GM23338 (cell line): ENCODE data around the gene GRIN2B. TPM values are rescaled to one million over a fixed set of nuclear protein-coding genes. Genes with fewer than 3 reads are reported as not detected.

ENCODE experiments used
- ATAC-seq: fragments of 200-7000 bp; cut with Tn5 transposase; 3 replicates; pipeline ENCODE4 v1.9.1; 2020
- DNase-seq: peaks from one replicate; pipeline ENCODE4 v3.0.0-alpha.2; 2015; ENCODE audit warnings: low spot score
- H2AFZ ChIP-seq: fragments of 200-600 bp; sonication (generic); 2 replicates; pipeline ENCODE4 v1.8.0; 2016; ENCODE audit warnings: antibody characterized with exemption, mild to moderate bottlenecking, moderate library complexity
- H3F3A ChIP-seq: fragments of 200-600 bp; sonication (generic); replicated peaks from 2 replicates; pipeline ENCODE4 v1.8.0; 2017; ENCODE audit warnings: antibody characterized with exemption, mixed run types, low read depth
- H3K27ac ChIP-seq: fragments of 200-600 bp; sonication (generic); 2 replicates; pipeline ENCODE4 v1.6.1; 2016; ENCODE audit warnings: low read depth
- H3K27me3 ChIP-seq: fragments of 200-600 bp; sonication (generic); 2 replicates; pipeline ENCODE4 v1.8.0; 2016; ENCODE audit warnings: mild to moderate bottlenecking, mixed run types, moderate library complexity; ENCODE audit not compliant: insufficient read depth
- H3K36me3 ChIP-seq: fragments of 200-600 bp; sonication (generic); 2 replicates; pipeline ENCODE4 v1.8.0; 2016; ENCODE audit warnings: mild to moderate bottlenecking; ENCODE audit not compliant: insufficient read depth
- H3K4me1 ChIP-seq: fragments of 200-600 bp; sonication (generic); 2 replicates; pipeline ENCODE4 v1.8.0; 2016; ENCODE audit warnings: mild to moderate bottlenecking, moderate library complexity; ENCODE audit not compliant: insufficient read depth
- H3K4me2 ChIP-seq: fragments of 200-600 bp; sonication (generic); 2 replicates; pipeline ENCODE4 v1.7.1; 2017; ENCODE audit warnings: mixed run types
- H3K4me3 ChIP-seq: fragments of 200-600 bp; sonication (generic); 2 replicates; pipeline ENCODE4 v1.6.1; 2016; ENCODE audit warnings: mixed run types
- H3K79me2 ChIP-seq: fragments of 200-600 bp; sonication (generic); replicated peaks from 2 replicates; pipeline ENCODE4 v1.8.0; 2017; ENCODE audit warnings: mild to moderate bottlenecking; ENCODE audit not compliant: insufficient read depth
- H3K9me2 ChIP-seq: fragments of 200-600 bp; sonication (generic); 2 replicates; pipeline ENCODE4 v1.8.0; 2017; ENCODE audit not compliant: insufficient read depth
- H4K20me1 ChIP-seq: fragments of 200-600 bp; sonication (generic); replicated peaks from 2 replicates; pipeline ENCODE4 v1.8.0; 2017; ENCODE audit warnings: mild to moderate bottlenecking; ENCODE audit not compliant: insufficient read depth
- H3K27ac Mint-ChIP-seq: 2 replicates; pipeline ENCODE4 v1.8.0; 2020; ENCODE audit warnings: inconsistent platforms, mild to moderate bottlenecking, moderate library complexity, mixed read lengths
- H3K27me3 Mint-ChIP-seq: 3 replicates; pipeline ENCODE4 v1.8.0; 2022; ENCODE audit warnings: low read depth, mild to moderate bottlenecking, moderate library complexity, mixed read lengths, inconsistent platforms; ENCODE audit not compliant: insufficient read depth, poor library complexity
- H3K36me3 Mint-ChIP-seq: 3 replicates; pipeline ENCODE4 v1.8.0; 2021; ENCODE audit warnings: low read depth, mild to moderate bottlenecking, inconsistent platforms, moderate library complexity, mixed read lengths
- H3K4me1 Mint-ChIP-seq: 3 replicates; pipeline ENCODE4 v1.8.0; 2020; ENCODE audit warnings: mild to moderate bottlenecking, inconsistent platforms, mixed read lengths
- H3K4me3 Mint-ChIP-seq: 3 replicates; pipeline ENCODE4 v1.8.0; 2021; ENCODE audit warnings: moderate library complexity, mild to moderate bottlenecking, inconsistent platforms, mixed read lengths
- H3K9me3 Mint-ChIP-seq: 3 replicates; pipeline ENCODE4 v1.8.0; 2020; ENCODE audit warnings: moderate library complexity, mild to moderate bottlenecking, inconsistent platforms, mixed read lengths
- CREB1 ChIP-seq: fragments of 250-450 bp; sonication (Bioruptor Pico); IDR thresholded peaks from 2 replicates; pipeline ENCODE4 v1.5.0; 2020; ENCODE audit warnings: low read depth, mild to moderate bottlenecking, moderate library complexity
- CTCF ChIP-seq, 2 experiments: fragments of 200-600 bp in 1 of 2; sonication (generic) in 1 of 2; conservative IDR thresholded peaks; 2 replicates each; pipeline versions ENCODE4 v1.5.1 to v1.6.1; 2016 to 2017; ENCODE audit warnings: antibody characterized with exemption in 2 of 2, low read depth in 2 of 2, mild to moderate bottlenecking in 2 of 2, moderate library complexity in 1 of 2
- EZH2 ChIP-seq: fragments of 200-600 bp; sonication (generic); IDR thresholded peaks from one replicate; pipeline ENCODE4 v1.8.0; 2017; ENCODE audit warnings: antibody characterized with exemption, mild to moderate bottlenecking, low read depth; ENCODE audit not compliant: unreplicated experiment
- EZH2phosphoT487 ChIP-seq: fragments of 200-600 bp; sonication (generic); IDR thresholded peaks from one replicate; pipeline ENCODE4 v1.8.1; 2018; ENCODE audit warnings: antibody characterized with exemption; ENCODE audit not compliant: unreplicated experiment
- JUNB ChIP-seq: IDR thresholded peaks from one replicate; pipeline ENCODE4 v1.6.1; 2016; ENCODE audit warnings: antibody characterized with exemption; ENCODE audit not compliant: unreplicated experiment
- NANOG ChIP-seq: IDR thresholded peaks from 2 replicates; pipeline ENCODE4 v1.6.1; 2016; ENCODE audit warnings: antibody characterized with exemption, borderline replicate concordance
- POLR2AphosphoS5 ChIP-seq: IDR thresholded peaks from 2 replicates; pipeline ENCODE4 v1.6.1; 2016; ENCODE audit warnings: antibody characterized with exemption, low read depth
- REST ChIP-seq: IDR thresholded peaks from one replicate; pipeline ENCODE4 v1.6.1; 2018; ENCODE audit warnings: antibody characterized with exemption; ENCODE audit not compliant: unreplicated experiment
- STAT1 ChIP-seq: IDR thresholded peaks from one replicate; pipeline ENCODE4 v1.6.1; 2016; ENCODE audit warnings: antibody characterized with exemption; ENCODE audit not compliant: unreplicated experiment
- ZNF114 ChIP-seq: fragments of 250-450 bp; sonication (Bioruptor Pico); IDR thresholded peaks from 2 replicates; pipeline ENCODE4 v1.5.0; 2020; ENCODE audit warnings: mild to moderate bottlenecking, moderate library complexity
- ZNF331 ChIP-seq: fragments of 250-450 bp; sonication (Bioruptor Pico); IDR thresholded peaks from 2 replicates; pipeline ENCODE4 v1.5.0; 2020; ENCODE audit warnings: low read depth, mild to moderate bottlenecking, moderate library complexity
- ZNF462 ChIP-seq: fragments of 250-450 bp; sonication (Bioruptor Pico); IDR thresholded peaks from 2 replicates; pipeline ENCODE4 v1.5.0; 2020; ENCODE audit warnings: mild to moderate bottlenecking, moderate library complexity
- polyA plus RNA-seq: library from polyadenylated mRNA; unstranded; fragments of >200 nt; fragmentation: Nextera tagmentation; extraction: Ambion mirVana; gene quantifications from 2 replicates; pipeline ENCODE4 v1.2.1, GENCODE V29; 2016
- total RNA-seq: library from RNA; depleted of rRNA; stranded (reverse); fragments of >200 nt; shearing (Covaris generic); gene quantifications from 2 replicates; pipeline ENCODE4 v1.2.3, GENCODE V29; 2014
- TF ChIP-seq, protein P1 (sequence below): IDR thresholded peaks from 2 replicates; pipeline ENCODE4 v1.6.1; 2016; ENCODE audit warnings: antibody characterized with exemption

Gene GRIN2B
- total and polyA plus RNA-seq, 2 experiments from 2014 or later, result 0.31 to 3.0 TPM

DNA sequence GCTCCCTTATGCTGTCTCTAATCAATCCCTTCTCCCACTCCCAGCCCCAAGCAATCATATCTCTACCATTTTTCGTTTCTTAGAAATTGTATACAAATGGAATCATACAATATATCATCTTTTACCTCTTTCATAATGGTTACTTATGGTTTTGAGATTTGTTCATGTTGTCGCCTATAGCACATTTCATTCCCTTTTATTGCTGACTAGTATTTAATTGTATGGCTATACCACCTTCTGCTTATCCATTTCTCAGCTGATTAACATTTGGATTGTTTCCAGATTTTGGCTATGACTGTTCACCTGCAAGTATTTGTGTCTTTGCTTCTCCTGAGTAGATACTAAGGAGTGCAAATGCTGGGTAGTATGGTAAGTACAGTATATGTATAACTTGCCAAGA is 36.7 kb upstream of the GRIN2B start:
- no peaks in the 10 kb centered on the region for H3K36me3 Mint-ChIP-seq
- H3K4me3 Mint-ChIP-seq, result no peak overlapping the region

More for the DNA sequence above, 36.7 kb upstream of the GRIN2B start:
- H3F3A ChIP-seq, result no peaks in the 10 kb centered on the region
- H4K20me1 ChIP-seq, result no peaks in the 10 kb centered on the region
- no peak overlapping the region for H2AFZ ChIP-seq
- no peaks in the 10 kb centered on the region for H3K4me1 ChIP-seq
- H3K4me2 ChIP-seq, result no peak overlapping the region
- no peaks in the 10 kb centered on the region for H3K9me3 Mint-ChIP-seq
- no peaks in the 10 kb centered on the region for H3K36me3 ChIP-seq
- no peaks in the 10 kb centered on the region for H3K27me3 ChIP-seq
- H3K4me3 ChIP-seq, result no peak overlapping the region
- H3K9me2 ChIP-seq, result peaks cover 4% of the 10 kb centered on the region; the same call in 1 of the 2 replicates
- no peak for ATAC-seq
- no peak overlapping the region for H3K27ac ChIP-seq
- H3K4me1 Mint-ChIP-seq, result no peaks in the 10 kb centered on the region
- no peak overlapping the region for H3K27ac Mint-ChIP-seq
- DNase-seq, result no peak
- no peak for TF ChIP-seq EZH2
- TF ChIP-seq CREB1, result no peak
- TF ChIP-seq POLR2AphosphoS5, result no peak
- no peak for TF ChIP-seq ZNF462 (CRISPR knock-in tag)
- TF ChIP-seq NANOG, result no peak
- no peak for TF ChIP-seq CTCF (conservative IDR thresholded peaks at IDR 0.05; ENCODE audit: low read depth in 2 of 2)
- no peak for TF ChIP-seq EZH2phosphoT487
- TF ChIP-seq ZNF114 (CRISPR knock-in tag), result no peak
- no peak for TF ChIP-seq JUNB
- TF ChIP-seq, protein P1, sequence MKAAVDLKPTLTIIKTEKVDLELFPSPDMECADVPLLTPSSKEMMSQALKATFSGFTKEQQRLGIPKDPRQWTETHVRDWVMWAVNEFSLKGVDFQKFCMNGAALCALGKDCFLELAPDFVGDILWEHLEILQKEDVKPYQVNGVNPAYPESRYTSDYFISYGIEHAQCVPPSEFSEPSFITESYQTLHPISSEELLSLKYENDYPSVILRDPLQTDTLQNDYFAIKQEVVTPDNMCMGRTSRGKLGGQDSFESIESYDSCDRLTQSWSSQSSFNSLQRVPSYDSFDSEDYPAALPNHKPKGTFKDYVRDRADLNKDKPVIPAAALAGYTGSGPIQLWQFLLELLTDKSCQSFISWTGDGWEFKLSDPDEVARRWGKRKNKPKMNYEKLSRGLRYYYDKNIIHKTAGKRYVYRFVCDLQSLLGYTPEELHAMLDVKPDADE, result no peak
- TF ChIP-seq STAT1, result no peak
- TF ChIP-seq REST, result no peak
- TF ChIP-seq ZNF331 (CRISPR knock-in tag), result no peak
- H3K79me2 ChIP-seq, result no peaks in the 10 kb centered on the region
- H3K27me3 Mint-ChIP-seq, result no peaks in the 10 kb centered on the region
